Measurements from ENCODE around the gene INKA2.
"Not testable (repeated sequence)": the region's sequence is repeated elsewhere in the genome, so short reads cannot be mapped to it uniquely, and the experiment has no call there.

Gene INKA2

GRCh38 chr1:111747947-111748346 is 8.8 kb upstream of the INKA2 start:
- TF ChIP-seq TAF1 (IDR thresholded peaks at IDR 0.05; ENCODE audit: borderline replicate concordance, low read depth, low read length) (no peak), POLR2A (IDR thresholded peaks at IDR 0.05; ENCODE audit: low read depth, low read length) (no peak), POLR2AphosphoS5 (IDR thresholded peaks at IDR 0.05; ENCODE audit: low read depth, low read length) (no peak)
- FAIRE-seq (no peak), DNase-seq (ENCODE audit: insufficient read length) (no peak)

- DNase-seq (ENCODE audit: insufficient read length), result peak; percentile 50
- TF ChIP-seq TAF1 (IDR thresholded peaks at IDR 0.05; ENCODE audit: borderline replicate concordance, low read depth, low read length) (no peak), POLR2AphosphoS5 (IDR thresholded peaks at IDR 0.05; ENCODE audit: low read depth, low read length) (no peak), POLR2A (IDR thresholded peaks at IDR 0.05; ENCODE audit: low read depth, low read length) (no peak)
- FAIRE-seq, result peak; percentile 94
These were observed 8.1 kb upstream of the INKA2 start for GRCh38 chr1:111747282-111747734.

GRCh38 chr1:111746614-111746999 is 7.4 kb upstream of the INKA2 start:
- DNase-seq (ENCODE audit: insufficient read length) (no peak), FAIRE-seq (no peak)
- no peak for TF ChIP-seq TAF1 (IDR thresholded peaks at IDR 0.05; ENCODE audit: borderline replicate concordance, low read depth, low read length)
- TF ChIP-seq POLR2AphosphoS5 (IDR thresholded peaks at IDR 0.05; ENCODE audit: low read depth, low read length), result no peak
- no peak for TF ChIP-seq POLR2A (IDR thresholded peaks at IDR 0.05; ENCODE audit: low read depth, low read length)

- no peak for FAIRE-seq
These were observed 6.7 kb upstream of the INKA2 start for GRCh38 chr1:111745675-111746613.

GRCh38 chr1:111743679-111744101 is 4.5 kb upstream of the INKA2 start:
- FAIRE-seq (no peak), DNase-seq (ENCODE audit: insufficient read length) (no peak)
- TF ChIP-seq TAF1 (IDR thresholded peaks at IDR 0.05; ENCODE audit: borderline replicate concordance, low read depth, low read length) (no peak), POLR2AphosphoS5 (IDR thresholded peaks at IDR 0.05; ENCODE audit: low read depth, low read length) (no peak), POLR2A (IDR thresholded peaks at IDR 0.05; ENCODE audit: low read depth, low read length) (no peak)

More at GRCh38 chr1:111745675-111746613, 6.7 kb upstream of the INKA2 start:
- TF ChIP-seq POLR2AphosphoS5 (IDR thresholded peaks at IDR 0.05; ENCODE audit: low read depth, low read length) (no peak), POLR2A (IDR thresholded peaks at IDR 0.05; ENCODE audit: low read depth, low read length) (no peak), TAF1 (IDR thresholded peaks at IDR 0.05; ENCODE audit: borderline replicate concordance, low read depth, low read length) (no peak)
- no peak for DNase-seq (ENCODE audit: insufficient read length)

- FAIRE-seq (no peak), DNase-seq (ENCODE audit: insufficient read length) (no peak)
- TF ChIP-seq TAF1 (IDR thresholded peaks at IDR 0.05; ENCODE audit: borderline replicate concordance, low read depth, low read length), result no peak
These were observed 3.8 kb upstream of the INKA2 start for GRCh38 chr1:111742938-111743549.

GRCh38 chr1:111742292-111742691 is 3.1 kb upstream of the INKA2 start:
- not testable (repeated sequence) for FAIRE-seq; DNase-seq (ENCODE audit: insufficient read length)

GRCh38 chr1:111739925-111740765 is 950 bp upstream of the INKA2 start:
- DNase-seq (ENCODE audit: insufficient read length), result no peak
- TF ChIP-seq POLR2A (IDR thresholded peaks at IDR 0.05; ENCODE audit: low read depth, low read length) (no peak), TAF1 (IDR thresholded peaks at IDR 0.05; ENCODE audit: borderline replicate concordance, low read depth, low read length) (no peak), POLR2AphosphoS5 (IDR thresholded peaks at IDR 0.05; ENCODE audit: low read depth, low read length) (no peak)
- FAIRE-seq, result peak; percentile 9

- DNase-seq (ENCODE audit: insufficient read length) (peak; percentile 40), FAIRE-seq (peak; percentile 77)
- TF ChIP-seq TAF1 (IDR thresholded peaks at IDR 0.05; ENCODE audit: borderline replicate concordance, low read depth, low read length) (no peak), POLR2AphosphoS5 (IDR thresholded peaks at IDR 0.05; ENCODE audit: low read depth, low read length) (no peak), POLR2A (IDR thresholded peaks at IDR 0.05; ENCODE audit: low read depth, low read length) (no peak)
These were observed 580 bp downstream of the INKA2 start for GRCh38 chr1:111738436-111739193.

GRCh38 chr1:111738133-111738435 is 1.1 kb downstream of the INKA2 start:
- TF ChIP-seq POLR2A (IDR thresholded peaks at IDR 0.05; ENCODE audit: low read depth, low read length), result no peak
- TF ChIP-seq POLR2AphosphoS5 (IDR thresholded peaks at IDR 0.05; ENCODE audit: low read depth, low read length), result no peak
- no peak for TF ChIP-seq TAF1 (IDR thresholded peaks at IDR 0.05; ENCODE audit: borderline replicate concordance, low read depth, low read length)
- peak; percentile 82 for FAIRE-seq

More at GRCh38 chr1:111738133-111738435, 1.1 kb downstream of the INKA2 start:
- DNase-seq (ENCODE audit: insufficient read length), result no peak

Measured in GM12892 (cell line).